ENCODE data around the gene TMEM19. TPM values are rescaled to one million over a fixed set of nuclear protein-coding genes. Genes with fewer than 3 reads are reported as not detected.
"Not testable (repeated sequence)": the region's sequence is repeated elsewhere in the genome, so short reads cannot be mapped to it uniquely, and the experiment has no call there.

The TMEM19 gene
- total RNA-seq, 1 donor from 2014 or later, result 20.2 TPM

DNA sequence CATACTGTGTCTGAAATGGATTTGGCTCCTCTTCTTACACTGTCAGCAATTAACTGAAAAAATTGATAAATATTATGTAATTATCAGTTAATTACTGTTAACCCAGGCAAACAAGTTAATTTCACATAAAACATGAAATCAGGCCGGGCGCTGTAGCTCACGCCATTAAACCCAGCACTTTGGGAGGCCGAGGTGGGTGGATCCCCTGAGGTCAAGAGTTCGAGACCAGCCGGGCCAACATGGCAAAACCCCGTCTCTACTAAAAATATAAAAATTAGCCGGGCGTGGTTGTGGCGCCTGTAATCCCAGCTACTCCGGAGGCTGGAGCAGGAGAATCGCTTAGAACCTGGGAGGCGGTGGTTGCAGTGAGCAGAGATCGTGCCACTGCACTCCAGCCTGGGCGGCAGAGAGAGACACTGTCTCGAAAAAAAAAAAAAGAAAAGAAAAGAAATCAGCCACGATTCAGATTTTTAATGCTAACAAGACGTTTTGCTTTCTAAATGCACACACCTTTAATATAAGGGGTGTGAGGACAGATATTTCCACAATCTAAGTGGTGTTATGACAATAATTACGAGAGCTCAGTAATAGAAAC is 473 bp upstream of the TMEM19 start:
- TF ChIP-seq, protein P1, sequence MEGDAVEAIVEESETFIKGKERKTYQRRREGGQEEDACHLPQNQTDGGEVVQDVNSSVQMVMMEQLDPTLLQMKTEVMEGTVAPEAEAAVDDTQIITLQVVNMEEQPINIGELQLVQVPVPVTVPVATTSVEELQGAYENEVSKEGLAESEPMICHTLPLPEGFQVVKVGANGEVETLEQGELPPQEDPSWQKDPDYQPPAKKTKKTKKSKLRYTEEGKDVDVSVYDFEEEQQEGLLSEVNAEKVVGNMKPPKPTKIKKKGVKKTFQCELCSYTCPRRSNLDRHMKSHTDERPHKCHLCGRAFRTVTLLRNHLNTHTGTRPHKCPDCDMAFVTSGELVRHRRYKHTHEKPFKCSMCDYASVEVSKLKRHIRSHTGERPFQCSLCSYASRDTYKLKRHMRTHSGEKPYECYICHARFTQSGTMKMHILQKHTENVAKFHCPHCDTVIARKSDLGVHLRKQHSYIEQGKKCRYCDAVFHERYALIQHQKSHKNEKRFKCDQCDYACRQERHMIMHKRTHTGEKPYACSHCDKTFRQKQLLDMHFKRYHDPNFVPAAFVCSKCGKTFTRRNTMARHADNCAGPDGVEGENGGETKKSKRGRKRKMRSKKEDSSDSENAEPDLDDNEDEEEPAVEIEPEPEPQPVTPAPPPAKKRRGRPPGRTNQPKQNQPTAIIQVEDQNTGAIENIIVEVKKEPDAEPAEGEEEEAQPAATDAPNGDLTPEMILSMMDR (IDR thresholded peaks at IDR 0.05; ENCODE audit: unreplicated experiment), result no peak
- H3K27ac Mint-ChIP-seq, result peak overlapping the region; percentile 82
- no peaks in the 10 kb centered on the region for H3K9me3 Mint-ChIP-seq
- no peaks in the 10 kb centered on the region for H3K36me3 Mint-ChIP-seq
- H3K4me1 Mint-ChIP-seq, result peaks cover 26% of the 10 kb centered on the region
- no peaks in the 10 kb centered on the region for H3K27me3 Mint-ChIP-seq (ENCODE audit: low read depth)
- peak overlapping the region; percentile 90 for H3K4me3 Mint-ChIP-seq
- DNase-seq (ENCODE audit: low spot score in 2 of 2, unreplicated experiment in 2 of 2), result no peak

DNA sequence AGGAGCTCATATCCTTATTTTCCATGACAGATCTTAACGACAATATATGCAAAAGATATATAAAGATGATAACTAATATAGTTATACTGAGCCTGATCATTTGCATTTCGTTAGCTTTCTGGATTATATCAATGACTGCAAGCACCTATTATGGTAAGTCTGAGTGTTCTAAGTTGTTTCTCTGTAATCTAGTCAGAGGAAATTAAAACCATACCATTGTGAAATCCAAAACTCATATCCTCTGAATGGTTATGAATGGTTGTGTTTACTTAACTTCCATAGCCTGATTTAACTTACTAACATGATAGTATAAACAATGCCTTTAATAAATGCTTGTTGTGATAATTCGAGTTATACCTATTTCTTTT is 760 bp downstream of the TMEM19 start:
- Mint-ChIP-seq H3K36me3 (no peaks in the 10 kb centered on the region), H3K27ac (peak overlapping the region; percentile 95), H3K9me3 (no peaks in the 10 kb centered on the region), H3K4me1 (peaks cover 26% of the 10 kb centered on the region), H3K27me3 (ENCODE audit: low read depth) (no peaks in the 10 kb centered on the region), H3K4me3 (peak overlapping the region; percentile 90)
- DNase-seq (ENCODE audit: low spot score in 2 of 2, unreplicated experiment in 2 of 2), result no peak
- TF ChIP-seq, protein P1 (IDR thresholded peaks at IDR 0.05; ENCODE audit: unreplicated experiment), result no peak

DNA sequence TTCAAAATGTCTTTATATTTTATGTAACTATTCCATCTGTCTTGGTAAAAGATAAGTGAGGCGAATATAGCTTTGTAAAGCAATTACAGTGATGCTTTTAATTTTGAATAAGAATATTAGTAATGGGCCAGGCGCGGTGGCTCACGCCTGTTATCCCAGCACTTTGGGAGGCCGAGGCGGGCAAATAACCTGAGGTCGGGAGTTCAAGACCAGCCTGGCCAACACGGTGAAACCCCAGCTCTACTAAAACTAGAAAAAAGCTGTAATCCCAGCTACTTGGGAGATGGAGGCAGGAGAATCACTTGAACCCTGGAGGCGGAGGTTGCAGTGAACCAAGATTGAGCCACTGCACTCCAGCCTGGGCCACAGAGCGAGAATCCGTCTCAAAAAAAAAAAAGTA is 1.3 kb downstream of the TMEM19 start:
- not testable (repeated sequence) for H3K27ac Mint-ChIP-seq; H3K36me3 Mint-ChIP-seq; H3K9me3 Mint-ChIP-seq; H3K27me3 Mint-ChIP-seq (ENCODE audit: low read depth); DNase-seq (ENCODE audit: low spot score in 2 of 2, unreplicated experiment in 2 of 2)
- Mint-ChIP-seq H3K4me3 (peak overlapping the region; percentile 90), H3K4me1 (peaks cover 26% of the 10 kb centered on the region)

DNA sequence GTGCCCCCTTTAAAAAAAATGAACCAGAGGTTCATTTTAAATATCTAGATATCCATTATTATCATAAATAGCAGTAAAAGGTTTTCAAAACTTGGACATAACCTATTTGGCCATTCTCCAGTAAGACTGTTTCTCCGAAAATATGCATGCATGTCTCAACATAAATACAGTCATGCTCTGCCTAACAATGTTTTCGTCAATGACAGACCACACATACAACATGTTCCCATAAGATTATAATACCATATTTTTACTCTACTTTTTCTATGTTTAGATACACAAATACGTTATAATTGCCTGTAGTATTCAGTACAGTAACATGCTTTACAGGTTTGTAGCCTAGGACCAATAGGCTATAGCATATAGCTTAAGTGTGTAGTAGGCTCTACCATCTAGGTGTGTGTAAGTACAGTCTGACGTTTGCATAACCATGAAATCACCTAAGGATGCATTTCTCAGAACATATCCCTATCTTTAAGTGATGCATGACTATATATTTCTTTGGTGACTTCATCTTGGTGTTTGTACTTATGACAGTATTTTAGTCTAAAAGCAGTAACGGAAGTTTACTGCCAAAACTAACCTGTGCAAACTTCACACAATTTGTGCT is 3.2 kb downstream of the TMEM19 start:
- Mint-ChIP-seq H3K9me3 (no peaks in the 10 kb centered on the region), H3K4me3 (no peak overlapping the region), H3K4me1 (peaks cover 31% of the 10 kb centered on the region), H3K36me3 (no peaks in the 10 kb centered on the region), H3K27me3 (ENCODE audit: low read depth) (no peaks in the 10 kb centered on the region), H3K27ac (no peak overlapping the region)
- TF ChIP-seq, protein P1 (IDR thresholded peaks at IDR 0.05; ENCODE audit: unreplicated experiment), result no peak
- no peak for DNase-seq (ENCODE audit: low spot score in 2 of 2, unreplicated experiment in 2 of 2)

DNA sequence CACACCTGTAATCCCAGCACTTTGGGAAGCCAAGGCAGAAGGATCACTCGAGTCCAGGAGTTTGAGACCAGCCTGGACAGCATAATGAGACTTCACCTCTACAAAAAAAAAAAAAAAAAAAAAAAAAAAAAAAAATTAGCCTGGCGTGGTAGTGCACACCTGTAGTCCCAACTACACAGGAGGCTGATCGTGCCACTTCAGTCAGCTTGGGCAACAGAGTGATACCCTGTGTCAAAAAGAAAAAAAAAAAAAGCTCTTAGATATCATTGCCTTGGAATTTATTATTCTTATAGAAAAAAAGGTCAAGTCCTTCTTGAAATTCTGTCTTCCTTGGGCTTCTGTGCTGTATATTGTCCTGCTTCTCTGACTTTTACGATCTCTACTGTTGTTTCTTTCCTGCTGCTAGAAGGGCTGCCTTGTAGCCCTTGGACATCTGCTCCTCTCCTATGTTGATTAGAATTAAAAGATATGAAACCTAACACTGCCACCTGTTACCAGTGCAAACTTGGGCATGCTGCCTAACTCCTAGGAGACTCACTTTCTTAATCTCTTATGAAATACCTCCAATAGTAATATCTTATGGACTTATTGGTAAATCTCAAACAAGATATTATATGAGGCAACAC is 5.7 kb downstream of the TMEM19 start:
- H3K9me3 Mint-ChIP-seq, result no peaks in the 10 kb centered on the region
- peaks cover 2% of the 10 kb centered on the region for H3K36me3 Mint-ChIP-seq
- peaks cover 33% of the 10 kb centered on the region for H3K4me1 Mint-ChIP-seq
- no peak overlapping the region for H3K27ac Mint-ChIP-seq
- no peak overlapping the region for H3K4me3 Mint-ChIP-seq
- TF ChIP-seq, protein P1 (IDR thresholded peaks at IDR 0.05; ENCODE audit: unreplicated experiment), result no peak
- no peak for DNase-seq (ENCODE audit: low spot score in 2 of 2, unreplicated experiment in 2 of 2)
- H3K27me3 Mint-ChIP-seq (ENCODE audit: low read depth), result no peaks in the 10 kb centered on the region

DNA sequence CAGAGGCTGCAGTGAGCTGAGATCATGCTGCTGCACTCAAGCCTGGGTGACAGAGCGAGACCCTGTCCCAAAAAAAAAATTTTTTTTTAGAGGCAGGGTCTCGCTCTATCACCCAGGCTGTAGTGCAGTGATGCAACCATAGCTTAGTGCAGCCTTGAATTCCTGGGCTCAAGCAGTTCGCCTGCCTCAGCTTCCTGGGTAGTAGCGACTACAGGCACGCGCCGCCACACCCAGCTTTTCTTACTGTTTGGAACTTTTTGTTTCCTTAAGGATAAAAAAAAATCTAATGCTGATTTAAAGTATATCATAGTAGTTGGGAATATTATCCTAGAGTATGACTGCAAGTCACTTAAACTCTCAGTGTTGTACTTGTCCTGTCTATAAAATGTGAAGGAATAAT is 7.2 kb downstream of the TMEM19 start:
- Mint-ChIP-seq H3K4me3 (no peak overlapping the region), H3K4me1 (peaks cover 22% of the 10 kb centered on the region), H3K9me3 (no peaks in the 10 kb centered on the region), H3K36me3 (peaks cover 6% of the 10 kb centered on the region), H3K27ac (no peak overlapping the region), H3K27me3 (ENCODE audit: low read depth) (no peaks in the 10 kb centered on the region)
- TF ChIP-seq, protein P1 (IDR thresholded peaks at IDR 0.05; ENCODE audit: unreplicated experiment), result no peak
- DNase-seq (ENCODE audit: low spot score in 2 of 2, unreplicated experiment in 2 of 2), result no peak

DNA sequence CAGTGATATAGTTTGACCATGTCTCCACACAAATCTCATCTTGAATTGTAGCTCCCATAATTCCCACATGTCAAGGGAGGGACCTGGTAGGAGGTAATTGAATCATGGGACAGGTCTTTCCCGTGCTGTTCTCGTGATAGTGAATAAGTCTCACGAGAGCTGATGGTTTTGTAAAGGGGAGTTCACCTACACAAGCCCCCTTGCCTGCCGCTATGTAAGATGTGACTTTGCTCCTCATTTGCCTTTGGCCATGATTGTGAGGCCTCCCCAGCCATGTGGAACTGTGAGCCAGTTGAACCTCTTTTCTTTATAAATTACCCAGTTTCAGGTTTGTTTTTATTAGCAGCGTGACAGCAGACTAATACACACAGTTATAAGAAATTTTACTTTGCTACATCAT is 7.8 kb downstream of the TMEM19 start:
- not testable (repeated sequence) for H3K27me3 Mint-ChIP-seq (ENCODE audit: low read depth); H3K36me3 Mint-ChIP-seq; H3K27ac Mint-ChIP-seq; DNase-seq (ENCODE audit: low spot score in 2 of 2, unreplicated experiment in 2 of 2); H3K4me3 Mint-ChIP-seq; H3K9me3 Mint-ChIP-seq
- H3K4me1 Mint-ChIP-seq, result peaks cover 17% of the 10 kb centered on the region
